GM12891 (cell line): ENCODE results near the gene DNAJC30.

Experiments
- PAX5 ChIP-seq: IDR thresholded peaks from 2 replicates; pipeline ENCODE4 v1.6.1; 2011; ENCODE audit warnings: low read length, moderate library complexity, mild to moderate bottlenecking; ENCODE audit not compliant: insufficient read depth, severe bottlenecking
- POLR2A ChIP-seq: IDR thresholded peaks from 2 replicates; pipeline ENCODE4 v1.6.1; 2011; ENCODE audit warnings: low read depth, low read length, control low read depth
- POLR2AphosphoS5 ChIP-seq: IDR thresholded peaks from 2 replicates; pipeline ENCODE4 v1.6.1; 2011; ENCODE audit warnings: low read depth, low read length, control low read depth
- TAF1 ChIP-seq: IDR thresholded peaks from 2 replicates; pipeline ENCODE4 v1.6.1; 2011; ENCODE audit warnings: low read depth, low read length, control low read depth

DNA sequence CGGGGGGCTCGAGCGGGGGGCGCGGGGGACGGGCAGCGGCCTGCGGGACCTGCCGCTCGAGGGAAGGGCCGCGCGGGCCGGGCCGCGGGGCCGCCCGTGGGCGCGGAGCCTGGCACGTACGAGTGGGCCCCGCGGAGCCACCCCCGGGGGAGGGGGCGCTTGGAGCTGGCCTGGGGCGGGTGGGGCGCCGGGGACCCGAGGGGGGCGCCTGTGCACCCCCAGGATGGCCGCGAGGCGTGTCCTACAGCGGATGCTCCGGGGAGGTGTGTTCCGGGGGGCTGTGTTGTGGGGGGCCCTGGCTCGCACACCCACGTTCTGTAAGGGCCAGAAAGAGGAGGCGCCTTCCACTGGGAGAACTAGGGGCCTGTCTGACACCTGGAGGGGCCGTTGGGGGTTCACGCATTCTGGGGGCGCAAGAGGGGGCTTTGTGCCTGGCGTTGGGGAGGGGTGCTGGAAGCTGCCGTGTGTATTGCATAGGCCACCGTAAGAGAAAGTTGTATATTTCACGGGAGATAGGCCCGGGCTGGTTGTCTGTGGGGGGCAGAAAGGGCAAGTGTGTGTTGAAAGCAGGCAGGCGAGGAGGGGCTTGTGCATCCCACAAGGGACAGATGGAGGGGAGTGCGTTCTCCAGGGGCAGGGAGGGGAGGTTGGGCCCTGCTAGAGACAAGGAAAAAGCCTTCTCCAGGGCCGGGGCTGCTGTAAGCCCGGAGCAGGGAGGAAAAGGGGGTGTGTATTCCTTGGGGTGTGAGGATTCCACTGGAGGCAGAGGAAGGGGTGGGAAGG, 15.0 kb downstream of the DNAJC30 start:
- TF ChIP-seq PAX5 (no peak), POLR2A (no peak), POLR2AphosphoS5 (no peak), TAF1 (no peak)
